OCI-LY7 (cell line): ENCODE measurements around the gene GMPPA. TPM values are rescaled to one million over a fixed set of nuclear protein-coding genes. Genes with fewer than 3 reads are reported as not detected.

Experiments
- BruUV-seq: library from RNA; stranded (reverse); fragments of 400-500 nt; replicated peaks from 2 replicates; lab custom pipeline; 2021; lab: Mats Ljungman, UMichigan
- CTCF ChIA-PET: fragments of 300-600 bp; sonication (Branson Sonifier 250); formaldehyde crosslinking; loops from one replicate; lab custom pipeline; 2022; ENCODE audit warnings: antibody characterized with exemption; ENCODE audit not compliant: unreplicated experiment; lab: Charles Lee
- POLR2A ChIA-PET: fragments of 300-600 bp; sonication (Branson Sonifier 250); formaldehyde crosslinking; loops from one replicate; lab custom pipeline; 2022; ENCODE audit warnings: antibody characterized with exemption; lab: Charles Lee
- DNase-seq: peaks from one replicate; pipeline ENCODE4 v3.0.0-alpha.2; 2015; ENCODE audit warnings: low spot score
- H2AFZ ChIP-seq: fragments of 200-600 bp; sonication (generic), shearing (Covaris generic); 2 replicates; pipeline ENCODE4 v1.6.1; 2014; ENCODE audit warnings: mild to moderate bottlenecking, antibody characterized with exemption, low read length, moderate library complexity
- H3K27ac ChIP-seq: fragments of 200-600 bp; sonication (generic); 2 replicates; pipeline ENCODE4 v1.5.1; 2014; ENCODE audit warnings: mixed run types, low read depth, mild to moderate bottlenecking, moderate library complexity, low read length, inconsistent platforms; ENCODE audit not compliant: poor library complexity, severe bottlenecking
- H3K36me3 ChIP-seq: fragments of 200-600 bp; sonication (generic); 2 replicates; pipeline ENCODE4 v1.6.1; 2014; ENCODE audit warnings: mild to moderate bottlenecking, antibody characterized with exemption, low read length, moderate library complexity, mixed read lengths; ENCODE audit not compliant: insufficient read depth
- H3K4me1 ChIP-seq: fragments of 200-600 bp; sonication (generic); 2 replicates; pipeline ENCODE4 v1.5.1; 2014; ENCODE audit warnings: mild to moderate bottlenecking, low read length; ENCODE audit not compliant: insufficient read depth, poor library complexity, severe bottlenecking
- H3K4me2 ChIP-seq: fragments of 200-600 bp; sonication (generic); 2 replicates; pipeline ENCODE4 v1.6.1; 2014; ENCODE audit warnings: mild to moderate bottlenecking, low read length
- H3K4me3 ChIP-seq: fragments of 200-600 bp; sonication (generic); 2 replicates; pipeline ENCODE4 v1.5.1; 2014; ENCODE audit warnings: mild to moderate bottlenecking, low read depth, low read length; ENCODE audit not compliant: poor library complexity, severe bottlenecking
- H3K79me2 ChIP-seq: fragments of 200-600 bp; sonication (generic); 2 replicates; pipeline ENCODE4 v1.6.1; 2016; ENCODE audit warnings: low read depth, mild to moderate bottlenecking, low read length, moderate library complexity, mixed read lengths; ENCODE audit not compliant: insufficient read depth
- H3K9me2 ChIP-seq: fragments of 200-600 bp; sonication (generic); 2 replicates; pipeline ENCODE4 v1.6.1; 2016; ENCODE audit warnings: mild to moderate bottlenecking, low read length, mixed read lengths; ENCODE audit not compliant: insufficient read depth
- H3K9me3 ChIP-seq: fragments of 200-600 bp; sonication (generic); 2 replicates; pipeline ENCODE4 v1.6.1; 2014; ENCODE audit warnings: mild to moderate bottlenecking, mixed run types, low read length, mixed read lengths
- H4K20me1 ChIP-seq: fragments of 200-600 bp; sonication (generic); 2 replicates; pipeline ENCODE4 v1.6.1; 2014; ENCODE audit warnings: mild to moderate bottlenecking, antibody characterized with exemption, low read length, moderate library complexity, mixed read lengths; ENCODE audit not compliant: insufficient read depth
- CTCF ChIP-seq: fragments of 200-600 bp; sonication (generic); conservative IDR thresholded peaks from 2 replicates; pipeline ENCODE4 v1.5.1; 2014; ENCODE audit warnings: mild to moderate bottlenecking, antibody characterized with exemption, low read length, moderate library complexity, mixed read lengths
- EZH2phosphoT487 ChIP-seq: fragments of 200-600 bp; sonication (generic); IDR thresholded peaks from 2 replicates; pipeline ENCODE4 v1.6.1; 2018; ENCODE audit warnings: low read depth, borderline replicate concordance, mild to moderate bottlenecking, mixed run types, antibody characterized with exemption, low read length, moderate library complexity, mixed read lengths
- intact Hi-C: fragments of 100-400 bp; cut with micrococcal nuclease; formaldehyde crosslinking; loops from one replicate; pipeline ENCODE4 v1.10.0; 2022; ENCODE audit not compliant: unreplicated experiment
- total RNA-seq, 2 experiments: library from RNA; depleted of rRNA in 1 of 2; stranded (reverse); fragments of >200 nt in 1 of 2; shearing (Covaris generic) in 1 of 2; gene quantifications; 2 replicates each; pipeline ENCODE4 v1.2.3, GENCODE V29; 2014 to 2022

GMPPA gene
- total RNA-seq, 2 experiments from 2014 or later = 28.4 to 46.4 TPM

- Histone ChIP-seq H2AFZ (peak overlapping the region; percentile 53; the same call in 1 of the 2 replicates), H3K79me2 (no peaks in the 10 kb centered on the region), H3K9me3 (no peaks in the 10 kb centered on the region), H3K4me3 (peak overlapping the region; percentile 77), H3K9me2 (no peaks in the 10 kb centered on the region), H3K36me3 (no peaks in the 10 kb centered on the region), H3K27ac (no peak overlapping the region), H3K4me1 (peaks cover 23% of the 10 kb centered on the region), H3K4me2 (peak overlapping the region; percentile 77), H4K20me1 (no peaks in the 10 kb centered on the region)
- no peak for DNase-seq
- intact Hi-C loops = no loop called here
- TSS peak; percentile 94 for BruUV-seq
- POLR2A ChIA-PET = interaction anchor here (0.6 to 1.3 kb wide), 10 partner anchors 8 to 1145 kb away, joined by 3 to 5 read pairs (median 3); no protein-coding TSS in a partner anchor
- CTCF ChIA-PET = interaction anchor here (0.7 to 1.7 kb wide), 6 partner anchors 21 to 453 kb away, joined by 3 to 5 read pairs (median 4); partner anchors contain the start of gene DNPEP
- no peak for TF ChIP-seq CTCF
- TF ChIP-seq EZH2phosphoT487 = no peak
Observed at GRCh38 chr2:219499058-219499307, 292 bp downstream of the GMPPA start.

GRCh38 chr2:219499555-219499954 is 864 bp downstream of the GMPPA start:
- ChIA-PET CTCF (interaction anchor here (0.6 to 1.7 kb wide), 3 partner anchors 38 to 54 kb away, joined by 3 to 5 read pairs (median 4); no protein-coding TSS in a partner anchor), POLR2A (interaction anchor here (0.6 to 1.5 kb wide), 6 partner anchors 23 to 740 kb away, joined by 3 to 6 read pairs (median 3); partner anchors contain the start of genes DNPEP and TUBA4B)
- no peaks in the 10 kb centered on the region for H4K20me1 ChIP-seq
- H3K4me1 ChIP-seq = peaks cover 23% of the 10 kb centered on the region
- no peaks in the 10 kb centered on the region for H3K36me3 ChIP-seq
- no peak overlapping the region for H3K27ac ChIP-seq
- H2AFZ ChIP-seq = no peak overlapping the region; the same call in 1 of the 2 replicates
- H3K4me2 ChIP-seq = peak overlapping the region; percentile 77
- no peaks in the 10 kb centered on the region for H3K9me2 ChIP-seq
- BruUV-seq = no TSS peak
- no peaks in the 10 kb centered on the region for H3K79me2 ChIP-seq
- H3K9me3 ChIP-seq = no peaks in the 10 kb centered on the region
- TF ChIP-seq CTCF (no peak), EZH2phosphoT487 (no peak)
- peak overlapping the region; percentile 77 for H3K4me3 ChIP-seq
- DNase-seq = no peak
- intact Hi-C loops = no loop called here

GRCh38 chr2:219500135-219500534 is 1.4 kb downstream of the GMPPA start:
- Histone ChIP-seq H3K36me3 (no peaks in the 10 kb centered on the region), H3K9me2 (no peaks in the 10 kb centered on the region), H3K79me2 (no peaks in the 10 kb centered on the region), H3K4me1 (peaks cover 23% of the 10 kb centered on the region), H3K4me2 (peak overlapping the region; percentile 77; the same call in 1 of the 2 replicates), H4K20me1 (no peaks in the 10 kb centered on the region), H2AFZ (no peak overlapping the region), H3K4me3 (no peak overlapping the region), H3K9me3 (no peaks in the 10 kb centered on the region), H3K27ac (no peak overlapping the region)
- ChIA-PET POLR2A (interaction anchor here (0.6 to 1.5 kb wide), 3 partner anchors 22 to 740 kb away, joined by 3 to 6 read pairs (median 3); partner anchors contain the start of gene DNPEP), CTCF (interaction anchor here (0.6 kb wide), 1 partner anchor 53 kb away, joined by 4 read pairs; no protein-coding TSS in a partner anchor)
- no peak for DNase-seq
- BruUV-seq = no TSS peak
- TF ChIP-seq CTCF (peak; percentile 67), EZH2phosphoT487 (no peak)
- intact Hi-C loops = no loop called here
